Keratinocyte (primary cell): ENCODE measurements around the gene PDGFB.

Source experiments
- EZH2 ChIP-seq: IDR thresholded peaks from one replicate; pipeline ENCODE4 v1.6.1; 2012; ENCODE audit warnings: inconsistent platforms, mild to moderate bottlenecking, low read length, moderate library complexity
- TF ChIP-seq, protein P1 (sequence below), 3 experiments: IDR thresholded peaks in 1 of 3; conservative IDR thresholded peaks in 1 of 3; optimal IDR thresholded peaks in 1 of 3; 2 replicates in 2 of 3; 3 replicates in 1 of 3; pipeline versions ENCODE3 to v1.5.1; 2011; ENCODE audit warnings: low read length in 3 of 3, mild to moderate bottlenecking in 3 of 3, moderate library complexity in 2 of 3, control low read depth in 1 of 3, inconsistent platforms in 1 of 3; ENCODE audit not compliant: insufficient read depth in 2 of 3; ENCODE audit errors: extremely low read depth in 1 of 3

DNA sequence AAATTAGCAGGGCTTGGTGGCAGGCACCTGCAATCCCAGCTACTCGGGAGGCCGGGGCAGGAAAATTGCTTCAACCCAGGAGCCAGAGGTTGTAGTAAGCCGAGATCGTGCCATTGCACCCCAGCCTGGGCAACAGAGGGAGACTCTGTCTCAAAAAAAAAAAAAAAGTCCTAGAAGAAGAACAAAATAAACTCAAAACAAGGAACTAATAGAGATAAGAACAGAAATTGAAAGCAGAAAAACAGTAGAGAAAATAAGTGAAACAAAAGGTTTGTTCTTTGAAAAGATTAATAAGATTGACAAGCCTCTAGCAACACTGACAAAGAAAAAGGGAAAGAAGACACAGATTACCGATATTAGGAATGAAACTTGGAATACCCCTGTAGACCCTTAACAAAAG, 47.2 kb downstream of the PDGFB start:
- TF ChIP-seq, protein P1, sequence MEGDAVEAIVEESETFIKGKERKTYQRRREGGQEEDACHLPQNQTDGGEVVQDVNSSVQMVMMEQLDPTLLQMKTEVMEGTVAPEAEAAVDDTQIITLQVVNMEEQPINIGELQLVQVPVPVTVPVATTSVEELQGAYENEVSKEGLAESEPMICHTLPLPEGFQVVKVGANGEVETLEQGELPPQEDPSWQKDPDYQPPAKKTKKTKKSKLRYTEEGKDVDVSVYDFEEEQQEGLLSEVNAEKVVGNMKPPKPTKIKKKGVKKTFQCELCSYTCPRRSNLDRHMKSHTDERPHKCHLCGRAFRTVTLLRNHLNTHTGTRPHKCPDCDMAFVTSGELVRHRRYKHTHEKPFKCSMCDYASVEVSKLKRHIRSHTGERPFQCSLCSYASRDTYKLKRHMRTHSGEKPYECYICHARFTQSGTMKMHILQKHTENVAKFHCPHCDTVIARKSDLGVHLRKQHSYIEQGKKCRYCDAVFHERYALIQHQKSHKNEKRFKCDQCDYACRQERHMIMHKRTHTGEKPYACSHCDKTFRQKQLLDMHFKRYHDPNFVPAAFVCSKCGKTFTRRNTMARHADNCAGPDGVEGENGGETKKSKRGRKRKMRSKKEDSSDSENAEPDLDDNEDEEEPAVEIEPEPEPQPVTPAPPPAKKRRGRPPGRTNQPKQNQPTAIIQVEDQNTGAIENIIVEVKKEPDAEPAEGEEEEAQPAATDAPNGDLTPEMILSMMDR (optimal IDR thresholded peaks at IDR 0.05 in 1 of 3, IDR thresholded peaks at IDR 0.05 in 1 of 3, conservative IDR thresholded peaks at IDR 0.05 in 1 of 3; ENCODE audit: extremely low read depth in 1 of 3, insufficient read depth in 2 of 3, low read length in 3 of 3) = no peak
- TF ChIP-seq EZH2 = no peak
